ENCODE measurements around the gene EIF4G3. TPM values are rescaled to one million over a fixed set of nuclear protein-coding genes. Genes with fewer than 3 reads are reported as not detected.

Gene EIF4G3
- polyA plus RNA-seq, 1 donor (not counting 4 experiments of a cell fraction or from before 2014, with no cell fraction given): 44.6 TPM

DNA sequence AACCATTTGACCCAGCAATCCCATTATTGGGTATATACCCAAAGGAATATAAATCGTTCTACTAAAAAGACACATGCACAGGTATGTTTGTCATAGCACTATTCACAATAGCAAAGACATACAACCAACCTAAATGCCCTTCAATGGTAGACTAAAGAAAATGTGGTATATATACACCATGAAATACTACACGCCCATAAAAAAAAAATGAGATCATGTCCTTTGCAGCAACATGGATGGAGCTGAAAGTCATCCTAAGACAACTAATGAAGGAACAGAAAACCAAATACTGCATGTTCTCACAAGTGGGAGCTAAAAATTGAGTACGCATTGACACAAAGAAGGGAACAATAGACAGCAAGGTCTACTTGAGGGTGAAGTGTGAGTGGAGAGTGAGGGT lies 72.0 kb downstream of the EIF4G3 start:
- dilution Hi-C loops (cut with MboI; ENCODE audit: extremely low pct_ligation_motif_present, low sequenced_read_pairs): no loop called here
- no peak overlapping the region for H3K4me2 ChIP-seq (ENCODE audit: control insufficient read depth, extremely low read depth, insufficient read depth, low read depth, low read length)
- no peak for DNase-seq (ENCODE audit: low read depth, low spot score)
- H3K9me3 ChIP-seq (ENCODE audit: control insufficient read depth, low read depth, low read length): no peaks in the 10 kb centered on the region
- no peaks in the 10 kb centered on the region for H4K20me1 ChIP-seq (ENCODE audit: control insufficient read depth, extremely low read depth, insufficient read depth, low read length)
- no peak overlapping the region for H3K9ac ChIP-seq (ENCODE audit: control insufficient read depth, extremely low read depth, insufficient read depth, low read length)
- H2AFZ ChIP-seq (ENCODE audit: control insufficient read depth, low read length): no peak overlapping the region
- no peaks in the 10 kb centered on the region for H3K4me1 ChIP-seq (ENCODE audit: control insufficient read depth, extremely low read depth, insufficient read depth, low read length)
- H3K4me3 ChIP-seq (ENCODE audit: control insufficient read depth in 2 of 3, extremely low read depth in 1 of 3, insufficient read depth in 2 of 3, low read depth in 1 of 3, low read length in 3 of 3): no peak overlapping the region
- TF ChIP-seq, protein P1, sequence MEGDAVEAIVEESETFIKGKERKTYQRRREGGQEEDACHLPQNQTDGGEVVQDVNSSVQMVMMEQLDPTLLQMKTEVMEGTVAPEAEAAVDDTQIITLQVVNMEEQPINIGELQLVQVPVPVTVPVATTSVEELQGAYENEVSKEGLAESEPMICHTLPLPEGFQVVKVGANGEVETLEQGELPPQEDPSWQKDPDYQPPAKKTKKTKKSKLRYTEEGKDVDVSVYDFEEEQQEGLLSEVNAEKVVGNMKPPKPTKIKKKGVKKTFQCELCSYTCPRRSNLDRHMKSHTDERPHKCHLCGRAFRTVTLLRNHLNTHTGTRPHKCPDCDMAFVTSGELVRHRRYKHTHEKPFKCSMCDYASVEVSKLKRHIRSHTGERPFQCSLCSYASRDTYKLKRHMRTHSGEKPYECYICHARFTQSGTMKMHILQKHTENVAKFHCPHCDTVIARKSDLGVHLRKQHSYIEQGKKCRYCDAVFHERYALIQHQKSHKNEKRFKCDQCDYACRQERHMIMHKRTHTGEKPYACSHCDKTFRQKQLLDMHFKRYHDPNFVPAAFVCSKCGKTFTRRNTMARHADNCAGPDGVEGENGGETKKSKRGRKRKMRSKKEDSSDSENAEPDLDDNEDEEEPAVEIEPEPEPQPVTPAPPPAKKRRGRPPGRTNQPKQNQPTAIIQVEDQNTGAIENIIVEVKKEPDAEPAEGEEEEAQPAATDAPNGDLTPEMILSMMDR (optimal IDR thresholded peaks at IDR 0.05 in 1 of 3, IDR thresholded peaks at IDR 0.05 in 1 of 3, conservative IDR thresholded peaks at IDR 0.05 in 1 of 3; ENCODE audit: extremely low read depth in 1 of 3, insufficient read depth in 2 of 3, low read length in 3 of 3): no peak
- no peak for TF ChIP-seq EZH2 (IDR thresholded peaks at IDR 0.05; ENCODE audit: low read length)
- no peak overlapping the region for H3K27ac ChIP-seq (ENCODE audit: control insufficient read depth, insufficient read depth, low read length)
- no peaks in the 10 kb centered on the region for H3K27me3 ChIP-seq (ENCODE audit: control insufficient read depth, extremely low read depth, insufficient read depth, low read length)
- FAIRE-seq: no peak
- no peaks in the 10 kb centered on the region for H3K9me1 ChIP-seq (ENCODE audit: control insufficient read depth, extremely low read depth, insufficient read depth, low read length)
- peaks cover 0 to 2% of the 10 kb centered on the region in 2 experiments for H3K36me3 ChIP-seq (ENCODE audit: control insufficient read depth in 2 of 2, extremely low read depth in 1 of 2, insufficient read depth in 2 of 2, low read length in 2 of 2)
- no peaks in the 10 kb centered on the region for H3K79me2 ChIP-seq (ENCODE audit: control insufficient read depth, insufficient read depth, low read length)

DNA sequence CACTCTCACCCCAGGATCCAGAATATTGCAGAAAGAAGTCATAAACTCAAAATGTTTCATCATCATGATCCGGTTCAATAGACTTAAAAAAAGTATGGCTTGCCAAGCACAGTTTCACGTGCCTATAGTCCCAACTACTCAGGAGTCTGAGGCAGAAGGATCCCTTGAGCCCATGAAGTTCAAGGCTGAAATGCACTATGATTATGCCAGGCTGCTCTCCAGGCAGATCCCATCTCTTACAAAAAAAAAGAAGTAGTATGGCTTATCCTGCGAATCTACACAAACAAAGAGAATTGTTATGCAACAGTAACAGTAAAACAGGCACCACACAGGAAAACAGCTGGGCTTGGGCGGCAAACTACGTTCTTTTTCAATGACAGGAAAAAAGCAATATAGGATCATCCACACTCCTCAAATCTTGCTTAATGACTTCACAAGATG lies 76.2 kb downstream of the EIF4G3 start:
- Histone ChIP-seq H3K9me1 (ENCODE audit: control insufficient read depth, extremely low read depth, insufficient read depth, low read length) (no peaks in the 10 kb centered on the region), H3K36me3 (ENCODE audit: control insufficient read depth in 2 of 2, extremely low read depth in 1 of 2, insufficient read depth in 2 of 2, low read length in 2 of 2) (peaks cover 0 to 5% of the 10 kb centered on the region in 2 experiments), H2AFZ (ENCODE audit: control insufficient read depth, low read length) (no peak overlapping the region), H3K4me1 (ENCODE audit: control insufficient read depth, extremely low read depth, insufficient read depth, low read length) (peaks cover 11% of the 10 kb centered on the region), H3K9ac (ENCODE audit: control insufficient read depth, extremely low read depth, insufficient read depth, low read length) (no peak overlapping the region), H3K27me3 (ENCODE audit: control insufficient read depth, extremely low read depth, insufficient read depth, low read length) (no peaks in the 10 kb centered on the region), H3K27ac (ENCODE audit: control insufficient read depth, insufficient read depth, low read length) (no peak overlapping the region), H3K79me2 (ENCODE audit: control insufficient read depth, insufficient read depth, low read length) (peaks cover 19% of the 10 kb centered on the region), H3K4me2 (ENCODE audit: control insufficient read depth, extremely low read depth, insufficient read depth, low read depth, low read length) (no peak overlapping the region), H4K20me1 (ENCODE audit: control insufficient read depth, extremely low read depth, insufficient read depth, low read length) (no peaks in the 10 kb centered on the region), H3K9me3 (ENCODE audit: control insufficient read depth, low read depth, low read length) (no peaks in the 10 kb centered on the region), H3K4me3 (ENCODE audit: control insufficient read depth in 2 of 3, extremely low read depth in 1 of 3, insufficient read depth in 2 of 3, low read depth in 1 of 3, low read length in 3 of 3) (no peak overlapping the region)
- no peak for FAIRE-seq
- TF ChIP-seq EZH2 (IDR thresholded peaks at IDR 0.05; ENCODE audit: low read length): no peak
- TF ChIP-seq, protein P1 (optimal IDR thresholded peaks at IDR 0.05 in 1 of 3, IDR thresholded peaks at IDR 0.05 in 1 of 3, conservative IDR thresholded peaks at IDR 0.05 in 1 of 3; ENCODE audit: extremely low read depth in 1 of 3, insufficient read depth in 2 of 3, low read length in 3 of 3): no peak
- DNase-seq (ENCODE audit: low read depth, low spot score): no peak
- dilution Hi-C loops (cut with MboI; ENCODE audit: extremely low pct_ligation_motif_present, low sequenced_read_pairs): no loop called here
